NK-92 treated with Interleukin-12 subunit alpha and Interleukin-12 subunit beta, amount 100 ng/mL, for 24 hours (cell line): Measurements from ENCODE around the gene EFNA5.

ENCODE experiments used
- DNase-seq: peaks from one replicate; lab custom pipeline; 2025; lab: John Stamatoyannopoulos, UW

The EFNA5 gene

DNA sequence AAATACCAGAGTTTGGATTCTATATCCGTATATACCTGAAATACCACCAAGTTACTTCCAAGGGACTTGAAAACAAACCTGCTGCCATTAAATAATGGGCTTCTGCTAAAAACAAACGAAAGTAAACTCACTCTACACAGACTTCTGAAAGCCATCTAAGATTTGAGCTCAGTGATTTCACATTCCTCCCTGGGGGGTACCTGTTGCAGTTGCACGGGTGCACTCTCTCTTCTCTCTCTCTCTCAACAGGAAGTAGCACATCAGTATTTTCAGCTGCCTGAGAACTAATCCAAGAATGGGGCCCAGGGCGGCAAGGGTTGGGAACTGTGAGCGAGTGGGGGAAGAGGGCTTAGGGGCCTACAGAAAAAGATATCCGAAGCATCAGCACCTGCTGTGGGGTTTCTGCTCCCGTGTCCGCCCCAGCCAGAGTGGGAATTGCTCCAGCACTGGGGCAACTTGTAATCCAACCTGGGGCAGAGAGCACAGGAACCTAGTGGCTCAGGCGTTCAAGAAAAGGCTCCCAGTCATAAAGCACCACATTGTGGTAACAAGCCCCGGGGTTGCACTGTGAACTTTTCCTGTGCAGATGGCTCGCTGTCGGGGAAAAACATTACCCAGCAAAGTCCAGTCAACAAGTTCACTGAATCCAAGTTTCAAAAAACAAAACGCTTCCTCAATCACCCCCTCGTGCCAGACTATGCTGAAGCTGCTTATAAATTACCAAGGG lies 99.8 kb downstream of the EFNA5 start:
- DNase-seq: peak; percentile 42

DNA sequence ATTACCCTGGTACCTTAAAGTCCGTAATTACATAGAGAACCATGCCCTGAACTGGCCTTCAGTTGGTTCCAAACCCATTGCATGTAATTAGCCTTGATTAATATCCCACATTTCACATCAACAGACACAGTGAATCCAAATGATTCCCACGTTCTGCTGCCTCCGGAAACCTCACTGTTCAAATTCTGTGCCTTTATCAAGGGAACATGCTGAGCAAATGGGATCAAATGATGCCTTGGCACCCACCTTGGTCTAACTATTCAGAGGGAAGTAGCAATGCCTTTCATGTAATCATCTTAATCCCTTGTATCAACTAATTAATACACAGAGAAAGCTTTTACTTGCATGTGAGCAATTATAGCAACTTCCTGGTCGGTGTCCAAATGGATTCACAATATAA lies 100.6 kb downstream of the EFNA5 start:
- no peak for DNase-seq

DNA sequence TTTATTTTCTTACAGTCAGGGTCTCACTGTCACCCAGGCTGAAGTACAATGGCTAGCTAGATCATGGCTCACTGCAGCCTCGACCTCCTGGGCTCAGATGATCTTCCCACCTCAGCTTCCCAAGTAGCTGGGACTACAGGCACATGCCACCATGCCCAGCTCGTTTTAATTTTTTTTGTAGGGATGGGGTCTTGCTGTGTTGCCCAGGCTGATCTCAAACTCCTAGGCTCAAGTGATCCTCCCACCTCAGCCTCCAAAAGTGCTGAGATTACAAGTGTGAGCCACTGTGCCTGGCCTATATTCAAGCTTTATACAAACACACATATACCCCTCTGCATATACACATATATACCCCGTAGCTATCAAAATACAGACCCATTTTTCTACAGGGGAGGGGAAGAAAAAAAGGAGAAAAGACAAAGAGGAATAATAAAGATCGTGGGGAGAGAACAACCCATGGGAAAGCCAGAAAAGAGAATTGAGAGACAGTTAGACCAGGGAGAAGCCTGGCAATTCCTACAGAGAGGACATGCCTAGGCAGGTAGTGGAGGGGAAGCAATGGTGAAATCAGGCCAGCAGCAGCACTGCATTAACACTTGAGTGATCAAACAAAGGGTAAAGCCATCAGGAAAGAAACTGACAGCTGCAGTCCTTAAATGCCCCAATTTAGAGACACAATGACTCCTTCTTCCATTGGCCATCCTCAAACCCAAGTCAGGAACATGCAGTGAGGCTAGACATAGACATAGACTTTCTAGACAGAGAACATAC lies 102.7 kb downstream of the EFNA5 start:
- no peak for DNase-seq

DNA sequence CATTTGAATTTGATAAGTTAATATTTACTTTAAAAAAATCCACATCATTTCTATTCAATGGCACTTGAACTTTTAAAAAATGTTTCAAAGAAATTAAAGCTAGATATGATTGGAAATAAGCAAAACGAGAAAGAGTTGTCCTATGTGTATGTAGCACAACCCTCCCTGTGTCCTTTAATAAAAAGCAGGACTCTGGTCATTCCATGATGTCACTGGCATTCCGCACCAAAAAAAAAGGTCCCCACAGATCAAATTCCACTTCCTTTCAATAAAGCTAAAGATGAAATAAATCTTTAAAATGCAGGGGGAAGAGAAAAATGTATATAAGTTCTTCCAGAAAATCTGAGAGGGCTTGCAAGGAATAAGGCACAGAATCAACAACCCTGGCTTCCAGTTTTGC lies 103.8 kb downstream of the EFNA5 start:
- DNase-seq: no peak

DNA sequence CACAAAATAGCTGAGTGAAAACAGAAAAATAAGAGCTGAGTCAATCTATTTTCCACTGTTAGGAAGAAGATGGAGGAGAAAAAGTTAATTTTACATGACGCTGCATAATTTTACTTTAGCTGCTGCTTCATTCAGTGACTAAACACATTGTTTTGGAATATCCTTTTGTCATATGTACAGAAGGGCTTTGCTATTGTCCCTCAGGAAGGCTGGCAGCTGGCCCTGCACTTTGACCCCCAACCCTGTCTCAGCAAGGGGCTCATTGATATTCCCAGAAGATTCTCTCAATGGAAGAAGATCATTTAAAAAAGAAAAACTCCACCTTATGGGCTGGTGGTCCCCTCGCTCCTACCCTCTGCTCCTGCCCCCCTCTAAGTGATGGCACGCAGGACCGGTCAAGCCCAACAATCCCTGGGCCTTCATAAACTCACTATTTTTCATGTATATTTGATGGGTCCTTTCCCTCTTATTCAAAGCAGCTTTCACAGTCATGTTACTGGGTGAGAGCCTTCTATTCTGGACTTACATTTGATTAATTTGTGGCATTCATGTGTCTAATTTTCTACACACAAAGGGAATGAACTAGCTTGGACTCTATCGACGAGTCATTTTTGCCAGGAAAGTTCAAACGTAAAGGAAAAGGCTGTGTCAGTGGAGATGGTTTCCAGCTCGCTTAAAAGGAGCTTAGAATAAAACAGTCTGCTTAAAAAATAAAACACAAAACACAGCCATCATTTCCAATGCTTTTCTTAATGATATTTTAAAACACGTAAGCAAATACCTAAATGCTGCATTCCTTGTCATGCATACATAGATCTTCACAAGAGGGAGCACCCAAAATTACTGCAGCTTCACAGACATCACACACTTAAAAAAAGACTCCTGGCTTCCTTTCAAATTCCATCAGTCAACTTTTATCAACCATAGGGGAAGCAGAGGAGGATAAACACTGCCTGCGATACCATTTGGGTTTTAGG lies 104.7 kb downstream of the EFNA5 start:
- DNase-seq: no peak

DNA sequence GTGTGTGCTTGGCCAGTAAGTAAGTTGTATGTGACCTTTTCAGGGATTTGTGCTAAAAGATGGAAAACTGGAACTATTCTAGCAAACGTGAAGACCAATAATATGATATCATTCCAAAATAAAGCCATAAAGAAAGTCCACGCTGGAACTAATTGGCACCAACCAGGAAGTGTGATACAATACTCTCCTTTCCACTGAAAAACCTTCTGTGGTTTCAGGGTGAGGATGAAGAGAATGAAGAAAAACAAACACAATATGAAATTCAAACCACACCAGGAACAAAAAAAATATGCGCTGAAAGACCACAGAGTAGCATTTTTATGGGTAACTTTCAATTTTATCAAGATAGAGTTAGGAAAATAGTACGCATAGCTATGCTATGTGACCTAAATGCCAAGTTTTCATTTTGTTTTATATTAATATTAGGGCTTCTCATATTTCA lies 105.8 kb downstream of the EFNA5 start:
- no peak for DNase-seq

DNA sequence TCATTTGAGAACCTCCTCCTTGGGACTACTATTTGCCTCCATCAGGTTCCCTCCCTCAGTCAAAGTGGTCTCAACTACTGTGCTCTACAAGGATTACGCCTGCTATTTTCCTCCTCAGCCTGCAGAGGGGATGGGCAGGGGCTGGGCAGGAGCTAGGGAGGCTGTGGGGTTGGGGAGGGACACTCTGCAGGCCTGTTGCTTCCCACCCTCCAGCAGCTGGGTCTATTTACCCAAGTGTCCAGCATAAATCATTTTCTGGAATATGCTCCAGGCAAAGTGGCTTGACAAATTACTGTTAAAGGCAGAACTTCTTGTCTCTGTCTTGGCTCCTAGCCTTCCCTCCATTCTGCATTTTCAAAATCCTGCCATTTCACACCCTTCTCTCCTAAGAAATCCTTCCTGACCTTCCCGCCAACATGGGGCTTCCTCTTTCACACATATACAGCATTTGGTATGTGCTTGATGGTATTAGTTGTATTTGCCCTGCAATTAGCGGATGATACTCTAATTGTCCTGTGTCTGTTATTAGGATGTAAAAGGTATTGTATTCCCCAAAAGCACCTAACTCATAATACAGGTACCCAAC lies 106.7 kb downstream of the EFNA5 start:
- DNase-seq: no peak

DNA sequence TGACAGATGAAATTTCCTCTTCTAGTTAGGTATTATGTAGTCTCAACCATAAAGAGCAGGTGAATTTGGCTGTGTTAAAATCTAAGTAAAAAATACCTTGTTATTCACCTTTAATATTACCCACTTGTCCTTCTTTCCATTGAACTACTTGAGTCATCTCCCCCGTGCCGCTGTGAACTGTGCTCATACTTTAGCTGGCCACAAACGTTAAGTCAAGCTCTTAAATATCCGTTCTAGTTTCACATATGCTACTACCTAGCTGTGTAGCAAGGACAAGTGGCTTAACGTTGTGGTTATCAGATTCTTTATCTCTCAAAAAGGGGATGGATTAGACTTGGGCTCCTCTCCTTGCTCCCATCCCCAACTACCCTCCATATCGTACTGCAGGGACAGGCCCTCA lies 110.4 kb downstream of the EFNA5 start:
- no peak for DNase-seq

DNA sequence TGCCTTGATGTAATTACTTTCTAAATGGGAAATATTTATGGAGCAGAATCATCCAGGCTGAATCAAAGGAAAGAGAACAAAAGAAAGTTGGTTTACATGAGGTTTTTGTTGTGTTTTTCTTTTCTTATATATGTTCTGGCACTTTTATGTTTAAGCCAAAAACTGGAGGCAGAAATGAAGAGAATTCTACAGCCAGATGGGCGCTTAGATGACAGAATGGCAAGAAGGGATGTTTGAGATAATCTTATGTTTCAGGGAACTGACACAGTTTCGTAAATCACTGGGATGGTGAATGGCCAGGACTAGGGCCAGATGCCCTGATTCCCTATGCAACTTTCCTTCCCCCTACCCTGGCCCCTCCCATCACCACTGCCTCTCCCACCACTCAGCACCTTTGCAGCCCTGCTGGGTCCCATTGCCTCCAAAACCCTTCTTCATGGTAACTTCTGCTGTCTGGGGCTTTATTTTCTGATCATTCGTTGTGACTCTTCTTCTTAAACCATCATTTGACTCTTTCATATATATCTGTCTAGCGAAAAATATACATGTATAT lies 111.8 kb downstream of the EFNA5 start:
- DNase-seq: no peak

DNA sequence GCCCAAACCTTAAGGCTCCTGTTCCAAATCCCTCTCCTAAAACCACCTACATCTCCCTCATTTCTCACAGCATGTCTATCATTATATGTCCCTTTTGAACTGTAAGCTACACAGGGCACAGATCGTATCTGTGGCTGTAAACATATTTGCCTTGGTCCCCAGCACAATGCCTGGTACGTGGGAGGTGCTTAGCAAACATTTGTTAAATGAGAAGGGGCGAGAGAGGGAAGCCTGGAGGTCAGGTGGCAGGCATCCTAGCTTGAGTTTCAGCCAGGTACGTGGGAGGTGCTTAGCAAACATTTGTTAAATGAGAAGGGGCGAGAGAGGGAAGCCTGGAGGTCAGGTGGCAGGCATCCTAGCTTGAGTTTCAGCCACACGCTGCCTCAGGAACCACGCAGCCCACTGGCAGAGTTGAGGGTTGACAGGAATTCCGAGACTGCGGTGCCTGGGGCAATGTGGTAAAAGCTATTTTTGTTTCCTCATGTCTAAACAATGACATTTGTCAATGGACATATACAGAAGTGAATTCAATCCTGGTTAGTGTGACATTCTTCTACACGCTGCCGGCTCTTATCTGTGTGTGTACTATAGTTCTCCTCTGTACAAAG lies 113.6 kb downstream of the EFNA5 start:
- DNase-seq: no peak

DNA sequence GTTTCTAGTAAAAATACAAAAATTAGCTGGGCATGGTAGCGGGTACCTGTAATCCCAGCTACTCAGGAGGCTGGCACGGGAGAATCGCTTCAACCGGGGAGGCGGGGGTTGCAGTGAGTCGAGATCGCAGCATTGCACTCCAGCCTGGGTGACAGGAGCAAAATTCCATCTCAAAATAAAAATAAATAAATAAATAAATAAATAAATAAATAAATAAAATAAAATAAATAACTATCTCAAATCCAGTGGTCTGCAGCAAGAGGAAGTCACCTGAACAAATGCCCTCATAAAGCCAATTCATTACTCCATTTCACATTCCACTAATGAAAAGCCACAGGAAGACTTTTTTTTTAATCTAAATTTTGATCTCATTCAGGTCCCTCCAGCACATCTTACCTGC lies 114.2 kb downstream of the EFNA5 start:
- DNase-seq: no peak

DNA sequence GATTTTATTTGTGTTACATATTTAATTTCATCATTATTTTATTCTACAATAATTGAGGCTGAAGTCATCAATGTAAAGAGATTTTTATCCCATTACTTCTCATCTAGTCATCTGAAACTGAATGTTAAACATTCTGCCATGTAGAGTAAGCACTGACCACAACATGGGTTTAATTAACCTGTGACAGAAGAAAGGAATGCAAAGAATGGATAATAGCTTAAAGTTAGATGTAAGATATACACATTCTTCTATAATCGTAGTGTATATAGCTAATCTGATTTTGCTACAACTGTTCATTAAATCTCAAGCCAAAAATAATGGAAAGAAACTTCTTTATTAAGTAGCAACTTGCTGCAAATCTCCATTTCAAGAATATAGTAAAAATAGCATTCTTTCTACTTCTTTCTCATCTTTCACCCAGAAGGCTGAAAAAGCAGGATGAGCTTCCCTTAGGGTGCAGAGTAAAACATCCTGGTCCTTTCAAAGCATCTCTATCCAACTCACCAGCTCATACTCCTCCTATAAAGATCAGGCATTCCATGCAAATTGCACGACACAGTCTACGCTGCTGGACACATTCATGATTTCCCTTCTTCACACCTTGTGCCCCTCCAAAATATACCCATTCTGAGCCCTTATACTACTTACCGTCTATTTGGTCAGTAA lies 115.2 kb downstream of the EFNA5 start:
- no peak for DNase-seq

DNA sequence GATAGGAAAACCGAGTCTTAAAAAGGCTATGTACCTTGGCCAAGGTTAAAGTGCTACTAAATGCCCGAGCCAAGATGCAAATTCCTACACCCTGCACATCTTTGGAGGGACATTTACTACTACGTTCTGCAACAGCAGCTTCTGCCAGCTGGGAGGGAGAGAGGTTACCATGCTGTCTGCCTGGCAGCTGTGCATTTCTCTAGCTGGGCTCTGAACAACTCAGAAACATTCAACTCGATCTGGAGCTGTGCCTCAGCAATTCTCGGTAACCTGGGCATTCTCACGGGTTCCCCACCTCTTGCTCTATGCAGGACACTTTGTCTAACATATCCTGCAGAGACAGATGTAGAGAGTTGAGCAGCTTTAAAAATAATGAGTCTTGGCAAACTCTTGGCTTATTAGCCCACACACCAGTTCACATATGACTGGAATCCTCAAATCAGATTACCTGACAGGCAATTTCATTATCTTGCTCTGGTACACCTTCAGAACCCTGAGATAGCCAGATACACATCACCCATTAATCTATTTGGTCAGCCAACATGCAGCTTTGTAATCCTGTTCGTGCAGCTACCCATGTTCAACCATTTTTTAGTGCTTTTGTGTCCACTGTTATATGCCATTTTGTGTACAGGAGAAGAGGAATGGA lies 115.8 kb downstream of the EFNA5 start:
- no peak for DNase-seq

DNA sequence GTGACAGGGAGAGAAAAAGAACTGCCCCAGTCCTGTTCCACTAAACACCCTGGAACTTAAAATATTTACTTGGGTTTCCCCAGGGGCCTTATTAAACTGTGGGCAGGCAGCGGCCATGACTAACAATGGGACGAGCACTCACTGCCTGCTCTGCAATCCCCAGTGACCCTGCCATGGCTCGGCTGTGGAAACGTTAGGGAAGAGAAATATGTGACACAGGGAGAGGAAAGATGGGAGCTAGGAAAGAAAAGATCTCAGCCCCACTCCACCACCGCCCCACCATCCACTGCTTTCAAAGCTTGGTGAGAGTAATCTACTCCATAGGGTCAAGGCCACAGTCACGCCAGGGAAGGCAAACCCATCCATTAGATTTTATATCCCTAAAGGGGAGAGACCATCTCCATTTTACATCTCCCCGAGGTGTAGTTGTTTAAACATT lies 117.6 kb downstream of the EFNA5 start:
- no peak for DNase-seq

DNA sequence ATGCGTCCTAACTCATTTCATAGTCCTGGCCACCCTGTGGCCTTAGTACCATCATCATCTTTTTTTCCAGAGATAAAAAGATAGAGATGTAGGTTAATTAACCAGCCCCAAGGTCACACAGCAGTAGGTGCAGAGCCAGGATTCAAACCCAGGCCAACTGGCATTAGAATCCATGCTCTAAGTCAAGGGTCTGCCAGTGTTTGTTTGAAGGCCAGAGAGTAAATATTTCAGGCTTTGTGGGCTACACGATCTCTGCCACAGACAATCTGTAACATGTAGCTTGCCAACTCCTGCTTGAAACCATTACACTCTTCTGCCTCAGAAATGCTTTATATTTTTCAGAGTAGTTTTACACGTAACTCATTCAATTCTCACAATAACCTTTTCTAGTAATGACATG lies 119.6 kb downstream of the EFNA5 start:
- DNase-seq: no peak

DNA sequence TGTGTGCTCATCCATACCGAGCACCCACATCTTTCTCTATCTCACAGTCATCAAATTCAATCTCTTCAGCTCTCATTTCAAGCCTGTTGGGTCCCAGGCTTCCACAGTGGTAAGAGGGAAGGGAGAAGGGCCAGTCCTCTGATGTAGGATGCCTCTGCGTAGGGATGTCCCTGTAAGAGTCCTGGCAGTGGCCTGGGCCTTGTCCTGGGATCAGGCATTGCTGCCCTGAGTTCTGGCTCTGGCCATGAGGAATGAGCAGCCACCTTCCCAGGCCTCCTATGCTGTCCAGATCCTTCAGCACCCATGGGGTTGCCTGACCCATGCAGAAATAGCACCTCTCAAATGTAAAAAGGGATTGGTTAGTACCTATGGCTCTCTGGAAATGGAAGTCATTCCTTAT lies 121.2 kb downstream of the EFNA5 start:
- DNase-seq: no peak

DNA sequence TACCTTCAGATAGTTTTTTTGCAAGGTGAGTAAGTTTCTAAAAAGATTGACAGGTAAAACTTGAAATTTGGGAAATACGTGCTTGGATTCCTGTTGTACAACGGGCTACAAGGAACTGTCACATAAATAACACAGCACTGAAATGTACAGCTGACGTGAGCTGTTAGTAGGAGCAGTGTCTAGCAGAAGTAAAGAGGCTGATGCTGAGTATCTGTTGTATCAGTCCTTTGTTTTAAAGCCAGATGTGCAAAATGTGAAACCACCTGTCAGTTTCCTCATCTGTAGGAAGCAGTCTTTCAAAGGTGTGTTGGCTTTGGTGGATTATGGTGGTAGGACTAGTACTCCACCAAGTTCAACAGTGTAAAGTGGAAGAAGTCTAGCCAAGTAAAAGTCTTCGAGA lies 122.3 kb downstream of the EFNA5 start:
- DNase-seq: no peak

DNA sequence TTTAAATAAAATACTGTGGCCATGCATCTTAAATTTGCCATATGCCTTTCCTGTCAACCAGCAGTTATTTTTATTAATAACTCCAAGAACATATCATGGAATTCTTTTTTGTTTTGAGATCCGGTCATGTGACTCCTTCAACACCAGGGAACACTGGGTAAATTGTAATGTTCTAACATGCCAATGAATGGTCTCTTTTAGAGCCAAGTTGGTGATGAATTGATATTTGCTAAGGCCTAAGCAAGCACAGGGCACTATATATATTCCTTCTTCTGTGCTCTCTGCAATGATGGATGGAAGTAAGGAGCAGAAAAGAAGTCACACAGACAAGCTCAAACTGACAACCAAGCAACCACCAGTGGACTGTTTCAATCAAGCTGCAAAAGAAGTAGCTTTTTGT lies 124.0 kb downstream of the EFNA5 start:
- no peak for DNase-seq

DNA sequence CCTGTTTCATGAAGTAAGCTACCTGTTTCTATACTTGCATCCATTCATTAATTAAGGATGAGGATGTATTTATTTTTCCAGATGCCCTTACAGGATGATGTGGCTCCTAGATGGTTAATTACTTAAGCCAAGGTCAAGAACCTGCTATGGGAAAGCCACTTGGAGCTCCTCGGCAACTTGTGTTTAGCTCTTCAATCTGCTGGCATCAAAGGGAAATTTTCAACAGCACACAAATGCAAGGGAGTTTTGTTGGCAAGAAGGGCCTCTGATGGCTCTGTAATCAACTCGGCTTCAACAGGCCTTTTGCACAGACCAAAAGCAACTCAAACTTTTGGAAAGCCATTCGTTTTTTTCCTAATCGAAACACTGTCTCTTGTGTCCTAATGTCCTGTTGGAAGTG lies 125.3 kb downstream of the EFNA5 start:
- DNase-seq: no peak

DNA sequence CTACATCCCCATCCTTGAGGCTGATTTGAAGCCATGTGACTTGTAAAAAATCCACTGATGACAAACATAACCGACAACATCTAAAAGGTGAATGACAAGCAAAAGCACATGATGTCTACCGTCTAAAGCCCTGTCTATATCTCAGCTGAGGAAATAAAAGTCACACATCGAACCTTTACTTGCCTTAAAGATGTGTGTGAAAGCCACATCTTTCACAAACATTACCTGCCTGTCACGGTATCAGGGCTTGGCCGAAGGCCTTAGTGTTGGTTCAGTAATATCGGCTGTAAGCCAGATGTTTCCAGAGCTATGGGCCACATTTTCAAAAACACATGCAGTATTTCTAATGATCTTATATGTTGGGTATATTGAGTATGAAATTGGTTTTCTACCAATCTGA lies 125.8 kb downstream of the EFNA5 start:
- DNase-seq: no peak
